ENCODE results near the gene CSH1. TPM values are rescaled to one million over a fixed set of nuclear protein-coding genes. Genes with fewer than 3 reads are reported as not detected.

CSH1 gene
- total and polyA plus RNA-seq, 2 donors (not counting 1 experiment from before 2014, with no cell fraction given): not detected

GRCh38 chr17:63928966-63929695 lies 32.8 kb upstream of the CSH1 start:
- ATAC-seq (ENCODE audit: low read depth) (no peak), DNase-seq (no peak)
- CTCF ChIA-PET: interaction anchor here (0.8 to 26.0 kb wide), 8 partner anchors 7 to 204 kb away, joined by 3 to 834 read pairs (median 10); partner anchors contain the start of genes GH1 and ICAM2
- TF ChIP-seq CTCF (IDR thresholded peaks at IDR 0.05) (no peak), EZH2 (IDR thresholded peaks at IDR 0.05; ENCODE audit: borderline replicate concordance, insufficient read depth, low read depth, low read length, poor library complexity, severe bottlenecking) (no peak)
- H3K27ac ChIP-seq (ENCODE audit: low read length in 2 of 2): peak overlapping the region; percentile 85 to 89
- peak overlapping the region; percentile 80 to 100 (median 97) for H3K4me3 ChIP-seq (ENCODE audit: control extremely low read depth in 1 of 5, extremely low read depth in 1 of 5, insufficient read depth in 1 of 5, low read depth in 2 of 5, low read length in 4 of 5)
- Mint-ChIP-seq H3K27me3 (no peaks in the 10 kb centered on the region), H3K9me3 (ENCODE audit: insufficient read depth) (no peaks in the 10 kb centered on the region), H3K4me3 (peak overlapping the region; percentile 99), H3K27ac (peak overlapping the region; percentile 97), H3K4me1 (peaks cover 87% of the 10 kb centered on the region)
- peaks cover 0 to 51% of the 10 kb centered on the region in 2 experiments for H3K36me3 ChIP-seq (replicated peaks in 1 of 2; ENCODE audit: control extremely low read depth in 1 of 2, control insufficient read depth in 1 of 2, extremely low read depth in 1 of 2, insufficient read depth in 2 of 2, low read length in 1 of 2)
- peaks cover 65% of the 10 kb centered on the region for H3K79me2 ChIP-seq (ENCODE audit: control insufficient read depth, insufficient read depth, low read length)
- H3K27me3 ChIP-seq (replicated peaks in 1 of 4; ENCODE audit: control extremely low read depth in 1 of 4, control insufficient read depth in 3 of 4, insufficient read depth in 4 of 4, low read length in 3 of 4): no peaks in the 10 kb centered on the region
- 79% methylated on average over 9 of the region's 10 CpGs for WGBS (ENCODE audit: insufficient coverage)
- H2AFZ ChIP-seq (ENCODE audit: insufficient read depth, low read depth, low read length, poor library complexity, severe bottlenecking): no peak overlapping the region
- intact Hi-C loops (cut with micrococcal nuclease): no loop called here
- POLR2A ChIA-PET: interaction anchor here (0.6 to 12.1 kb wide), 5 partner anchors 10 to 219 kb away, joined by 3 to 360 read pairs (median 6); partner anchors contain the start of genes GH1 and ICAM2
- peaks cover 73 to 86% of the 10 kb centered on the region in 2 donors for H3K4me1 ChIP-seq (ENCODE audit: control insufficient read depth in 2 of 2, insufficient read depth in 2 of 2, low read length in 2 of 2)
- H3K4me2 ChIP-seq (replicated peaks; ENCODE audit: low read depth, low read length, poor library complexity, severe bottlenecking): peak overlapping the region; percentile 97
- peaks cover 46% of the 10 kb centered on the region for H4K20me1 ChIP-seq (ENCODE audit: control insufficient read depth, insufficient read depth, low read length, poor library complexity, severe bottlenecking)
- no peaks in the 10 kb centered on the region for H3K9me3 ChIP-seq (ENCODE audit: control extremely low read depth in 1 of 3, control insufficient read depth in 2 of 3, insufficient read depth in 1 of 3, low read length in 2 of 3)
- peak overlapping the region; percentile 97 for H3K9ac ChIP-seq (ENCODE audit: low read length)
